ENCODE measurements around the gene ASCL1. TPM values are rescaled to one million over a fixed set of nuclear protein-coding genes. Genes with fewer than 3 reads are reported as not detected.

ASCL1 gene
- total RNA-seq (not detected), polyA plus RNA-seq (not detected)
- long read RNA-seq, donor 1 = 0 reads
- long read RNA-seq, donor 2 = 0 reads
- long read RNA-seq, donor 3 = 0 reads

DNA sequence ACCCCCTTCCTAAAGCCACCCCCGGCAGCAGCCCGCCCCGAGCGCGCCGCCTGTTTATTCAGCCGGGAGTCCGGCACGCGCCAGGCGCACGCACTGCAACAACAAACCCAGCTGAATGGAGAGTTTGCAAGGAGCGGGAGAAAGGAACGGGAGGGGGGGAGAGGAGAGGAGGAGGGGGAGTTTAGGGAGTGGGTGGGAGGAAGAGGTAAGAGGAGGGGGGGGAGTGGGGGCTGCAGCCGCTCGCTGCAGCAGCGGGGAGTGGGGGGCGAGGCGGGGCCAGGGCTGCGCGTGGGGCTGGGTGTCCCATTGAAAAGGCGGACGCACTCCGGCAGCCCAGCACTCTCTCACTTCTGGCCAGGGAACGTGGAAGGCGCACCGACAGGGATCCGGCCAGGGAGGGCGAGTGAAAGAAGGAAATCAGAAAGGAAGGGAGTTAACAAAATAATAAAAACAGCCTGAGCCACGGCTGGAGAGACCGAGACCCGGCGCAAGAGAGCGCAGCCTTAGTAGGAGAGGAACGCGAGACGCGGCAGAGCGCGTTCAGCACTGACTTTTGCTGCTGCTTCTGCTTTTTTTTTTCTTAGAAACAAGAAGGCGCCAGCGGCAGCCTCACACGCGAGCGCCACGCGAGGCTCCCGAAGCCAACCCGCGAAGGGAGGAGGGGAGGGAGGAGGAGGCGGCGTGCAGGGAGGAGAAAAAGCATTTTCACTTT, at the start of gene ASCL1:
Gene ASCL1, plus strand, starts transcription at position 336 of the 712 bp plus-strand sequence. CDS start 571 bp downstream, outside the sequence.
- no peak for ATAC-seq
- no peaks in the 10 kb centered on the region for H3K36me3 ChIP-seq
- no peak within 1 kb of the TSS for H3K27ac ChIP-seq
- no peak for DNase-seq
- WGBS, 4 donors = 1% methylated on average over 51 to 52 of the region's 52 CpGs
- peaks cover 40 to 95% (median 83%) of the 10 kb centered on the region in 9 donors for H3K27me3 ChIP-seq
- H3K4me3 ChIP-seq = peak within 1 kb of the TSS; percentile 5 to 58 (median 33)
- no peaks in the 10 kb centered on the region for H3K9me3 ChIP-seq
- intact Hi-C loops (cut with DNase I) = no loop called here
- no peak for TF ChIP-seq POLR2A (IDR thresholded peaks at IDR 0.05)
- peaks cover 0 to 37% (median 7%) of the 10 kb centered on the region in 12 donors for H3K4me1 ChIP-seq

DNA sequence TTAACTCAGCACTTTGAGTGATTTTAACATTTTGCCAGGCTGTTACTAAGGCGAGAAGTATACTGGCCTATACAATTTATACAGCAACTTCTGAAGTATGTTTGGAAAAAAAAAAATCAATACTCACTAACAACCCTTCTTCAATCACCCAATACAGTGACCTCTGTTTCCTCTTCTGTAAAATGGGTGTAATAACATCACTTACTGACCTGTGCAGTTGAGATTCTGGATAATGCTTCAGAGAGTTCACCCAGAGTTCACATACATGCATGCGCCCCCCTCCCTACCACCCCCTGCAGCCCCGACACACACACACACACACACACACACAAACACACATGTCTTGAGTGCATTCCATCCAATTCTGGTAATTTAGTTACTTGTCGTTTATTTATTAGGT, 49.6 kb upstream of the ASCL1 start:
- Histone ChIP-seq H3K27me3 (no peaks in the 10 kb centered on the region), H3K9me3 (no peaks in the 10 kb centered on the region), H3K36me3 (no peaks in the 10 kb centered on the region), H3K4me3 (no peak overlapping the region), H3K4me1 (no peaks in the 10 kb centered on the region), H3K27ac (no peak overlapping the region)
- DNase-seq (no peak), ATAC-seq (no peak)
- intact Hi-C loops (cut with DNase I) = no loop called here
- WGBS, 4 donors = 72 to 86% (median 79%) methylated on average over 4 of the region's 4 CpGs
- TF ChIP-seq POLR2A (IDR thresholded peaks at IDR 0.05) = no peak
- TF ChIP-seq, protein P1, sequence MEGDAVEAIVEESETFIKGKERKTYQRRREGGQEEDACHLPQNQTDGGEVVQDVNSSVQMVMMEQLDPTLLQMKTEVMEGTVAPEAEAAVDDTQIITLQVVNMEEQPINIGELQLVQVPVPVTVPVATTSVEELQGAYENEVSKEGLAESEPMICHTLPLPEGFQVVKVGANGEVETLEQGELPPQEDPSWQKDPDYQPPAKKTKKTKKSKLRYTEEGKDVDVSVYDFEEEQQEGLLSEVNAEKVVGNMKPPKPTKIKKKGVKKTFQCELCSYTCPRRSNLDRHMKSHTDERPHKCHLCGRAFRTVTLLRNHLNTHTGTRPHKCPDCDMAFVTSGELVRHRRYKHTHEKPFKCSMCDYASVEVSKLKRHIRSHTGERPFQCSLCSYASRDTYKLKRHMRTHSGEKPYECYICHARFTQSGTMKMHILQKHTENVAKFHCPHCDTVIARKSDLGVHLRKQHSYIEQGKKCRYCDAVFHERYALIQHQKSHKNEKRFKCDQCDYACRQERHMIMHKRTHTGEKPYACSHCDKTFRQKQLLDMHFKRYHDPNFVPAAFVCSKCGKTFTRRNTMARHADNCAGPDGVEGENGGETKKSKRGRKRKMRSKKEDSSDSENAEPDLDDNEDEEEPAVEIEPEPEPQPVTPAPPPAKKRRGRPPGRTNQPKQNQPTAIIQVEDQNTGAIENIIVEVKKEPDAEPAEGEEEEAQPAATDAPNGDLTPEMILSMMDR (IDR thresholded peaks at IDR 0.05) = no peak

DNA sequence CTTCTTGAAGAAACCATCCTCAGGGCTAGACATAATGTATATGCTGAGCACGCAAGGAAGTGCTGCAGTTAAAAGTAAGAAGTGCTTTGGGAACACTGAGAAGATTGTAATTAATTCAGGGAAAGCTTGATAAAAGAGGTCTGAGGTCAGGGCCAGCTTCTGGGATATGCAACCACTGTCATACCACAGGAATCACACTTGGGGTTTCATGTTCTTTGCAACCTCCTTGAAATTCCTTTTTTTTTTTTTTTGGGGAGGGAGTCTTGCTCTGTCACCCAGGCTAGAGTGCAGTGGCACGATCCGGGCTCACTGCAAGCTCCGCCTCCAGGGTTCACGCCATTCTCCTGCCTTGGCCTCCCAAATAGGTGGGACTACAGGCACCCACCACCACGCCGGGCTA, 47.3 kb upstream of the ASCL1 start:
- no peaks in the 10 kb centered on the region for H3K9me3 ChIP-seq
- no peaks in the 10 kb centered on the region for H3K27me3 ChIP-seq
- WGBS, 4 donors = 87 to 91% (median 88%) methylated on average over 7 of the region's 7 CpGs
- no peaks in the 10 kb centered on the region for H3K4me1 ChIP-seq
- TF ChIP-seq POLR2A (IDR thresholded peaks at IDR 0.05) = no peak
- TF ChIP-seq, protein P1 (IDR thresholded peaks at IDR 0.05) = no peak
- ATAC-seq (no peak), DNase-seq (no peak)
- no peak overlapping the region for H3K27ac ChIP-seq
- H3K4me3 ChIP-seq = no peak overlapping the region
- intact Hi-C loops (cut with DNase I) = no loop called here
- H3K36me3 ChIP-seq = no peaks in the 10 kb centered on the region

DNA sequence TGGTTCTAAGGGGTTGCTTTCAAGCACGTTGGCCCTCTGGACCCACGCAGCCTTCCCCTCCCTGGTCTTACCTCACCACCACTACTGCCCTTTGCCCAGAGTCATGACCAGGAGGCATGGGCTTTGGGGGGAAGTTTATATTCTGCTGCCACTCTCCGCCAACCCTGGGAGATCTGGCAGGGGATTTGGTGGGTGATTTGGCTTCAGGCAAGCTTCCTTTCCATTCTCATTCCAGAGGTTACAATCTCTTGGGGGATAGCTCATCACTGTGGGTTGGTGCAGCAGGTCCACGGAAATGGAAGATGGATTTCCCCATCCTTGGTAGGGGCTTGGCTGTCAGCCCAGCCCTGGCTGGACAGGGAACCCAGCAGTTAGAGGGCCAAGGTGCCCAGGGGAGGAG, 46.7 kb upstream of the ASCL1 start:
- no peak overlapping the region for H3K4me3 ChIP-seq
- DNase-seq (no peak), ATAC-seq (no peak)
- no peaks in the 10 kb centered on the region for H3K4me1 ChIP-seq
- intact Hi-C loops (cut with DNase I) = no loop called here
- 80 to 83% (median 82%) methylated on average over 4 of the region's 4 CpGs for WGBS, 4 donors
- no peaks in the 10 kb centered on the region for H3K36me3 ChIP-seq
- H3K27me3 ChIP-seq = no peaks in the 10 kb centered on the region
- TF ChIP-seq POLR2A (IDR thresholded peaks at IDR 0.05) = no peak
- TF ChIP-seq, protein P1 (IDR thresholded peaks at IDR 0.05) = no peak
- H3K9me3 ChIP-seq = no peaks in the 10 kb centered on the region
- H3K27ac ChIP-seq = no peak overlapping the region

All from heart left ventricle (tissue), 16 donors.